Hepatocyte (in vitro differentiated cells): ENCODE data around the gene MVB12B. TPM values are rescaled to one million over a fixed set of nuclear protein-coding genes. Genes with fewer than 3 reads are reported as not detected.
A peak's percentile ranks its signal among the peaks of the same experiment; 100 is the strongest.

Experiments used
- DNase-seq: peaks from one replicate; pipeline ENCODE4 v3.0.0-alpha.2; 2016; ENCODE audit warnings: low spot score
- H2AFZ ChIP-seq: fragments of 200-600 bp; sonication (generic); 2 replicates; pipeline ENCODE4 v1.6.0; 2016; ENCODE audit warnings: antibody characterized with exemption, mild to moderate bottlenecking
- H3K27ac ChIP-seq: fragments of 200-600 bp; sonication (generic); 2 replicates; pipeline ENCODE4 v1.5.1; 2016; ENCODE audit warnings: mild to moderate bottlenecking
- H3K27me3 ChIP-seq: fragments of 200-600 bp; sonication (generic); 2 replicates; pipeline ENCODE4 v1.6.1; 2016
- H3K36me3 ChIP-seq: fragments of 200-600 bp; sonication (generic); replicated peaks from 2 replicates; pipeline ENCODE4 v1.5.1; 2016; ENCODE audit warnings: low read depth; ENCODE audit not compliant: insufficient read depth
- H3K4me1 ChIP-seq: fragments of 200-600 bp; sonication (generic); 2 replicates; pipeline ENCODE4 v1.5.1; 2016; ENCODE audit warnings: mild to moderate bottlenecking, moderate library complexity; ENCODE audit not compliant: insufficient read depth
- H3K4me2 ChIP-seq: fragments of 200-600 bp; sonication (generic); 2 replicates; pipeline ENCODE4 v1.6.0; 2016
- H3K4me3 ChIP-seq: fragments of 200-600 bp; sonication (generic); 2 replicates; pipeline ENCODE4 v1.5.1; 2016; ENCODE audit warnings: mild to moderate bottlenecking
- H3K79me2 ChIP-seq: fragments of 200-600 bp; sonication (generic); 2 replicates; pipeline ENCODE4 v1.6.0; 2017; ENCODE audit warnings: mild to moderate bottlenecking
- H3K9me2 ChIP-seq: fragments of 200-600 bp; sonication (generic); replicated peaks from 2 replicates; pipeline ENCODE4 v1.6.0; 2017; ENCODE audit warnings: mild to moderate bottlenecking; ENCODE audit not compliant: insufficient read depth
- H3K9me3 ChIP-seq: fragments of 200-600 bp; sonication (generic); 2 replicates; pipeline ENCODE4 v1.5.1; 2016; ENCODE audit warnings: low read depth, mild to moderate bottlenecking
- H4K20me1 ChIP-seq: fragments of 200-600 bp; sonication (generic); 2 replicates; pipeline ENCODE4 v1.6.0; 2016; ENCODE audit warnings: mild to moderate bottlenecking; ENCODE audit not compliant: insufficient read depth, poor library complexity, severe bottlenecking
- EZH2 ChIP-seq: fragments of 200-600 bp; sonication (generic); IDR thresholded peaks from 2 replicates; pipeline ENCODE4 v1.6.1; 2016; ENCODE audit warnings: antibody characterized with exemption, mild to moderate bottlenecking, borderline replicate concordance
- EZH2phosphoT487 ChIP-seq: fragments of 200-600 bp; sonication (generic); IDR thresholded peaks from one replicate; pipeline ENCODE4 v1.6.1; 2018; ENCODE audit warnings: antibody characterized with exemption, mild to moderate bottlenecking, low read depth, moderate library complexity; ENCODE audit not compliant: unreplicated experiment, severe bottlenecking
- WGBS: methylation state at CpG from one replicate; pipeline ENCODE4 v1.1.6; 2016; ENCODE audit warnings: low lambda C conversion rate; ENCODE audit errors: missing lambda C conversion rate; 5-methylcytosine and 5-hydroxymethylcytosine counted together
- polyA plus RNA-seq: library from polyadenylated mRNA; unstranded; fragments of >200 nt; fragmentation: Nextera tagmentation; extraction: Ambion mirVana; gene quantifications from 2 replicates; pipeline ENCODE4 v1.2.1, GENCODE V29; 2016
- total RNA-seq: library from RNA; depleted of rRNA; stranded (reverse); fragments of >200 nt; gene quantifications from 2 replicates; pipeline ENCODE4 v1.2.3, GENCODE V29; 2014
- TF ChIP-seq, protein P1 (sequence below): fragments of 200-600 bp; sonication (generic); IDR thresholded peaks from 2 replicates; pipeline ENCODE4 v1.5.1; 2016; ENCODE audit warnings: antibody characterized with exemption, mild to moderate bottlenecking; ENCODE audit not compliant: poor library complexity

MVB12B gene
- total and polyA plus RNA-seq, 2 experiments from 2014 or later: 11.8 to 12.1 TPM

DNA sequence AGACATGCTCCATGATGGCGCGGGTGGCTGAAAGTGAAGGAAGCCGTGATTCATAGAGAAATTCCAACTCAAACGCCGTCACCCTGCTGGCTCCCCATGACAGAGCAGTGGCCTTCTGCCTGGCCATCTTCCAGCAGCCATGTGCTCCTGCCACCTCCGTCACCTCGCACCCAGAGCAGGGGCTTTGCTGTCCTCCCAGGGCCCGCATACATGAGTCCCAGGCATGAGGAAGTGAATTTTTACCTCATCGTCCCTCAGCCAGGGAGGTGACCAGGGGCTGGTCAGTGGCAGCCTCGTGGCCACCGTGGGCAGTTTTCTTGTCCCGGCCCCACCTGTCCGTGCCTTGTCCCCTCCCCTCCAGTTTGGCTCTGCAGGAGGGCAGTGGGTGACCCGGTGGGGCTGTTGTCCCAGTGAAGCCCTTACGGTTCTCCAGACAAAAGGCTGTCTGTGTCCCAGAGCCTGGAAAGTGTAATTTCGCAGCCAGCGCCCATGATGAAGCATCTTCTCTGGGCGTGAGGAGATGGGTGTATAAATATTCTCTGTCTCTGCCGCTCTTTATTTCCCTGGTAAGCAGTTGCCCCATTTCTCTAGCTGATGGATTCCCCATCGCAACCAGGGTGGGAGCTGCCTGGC, 163.1 kb downstream of the MVB12B start:
- Histone ChIP-seq H3K4me3 (no peak overlapping the region), H3K9me2 (no peaks in the 10 kb centered on the region), H3K4me2 (no peak overlapping the region), H3K4me1 (no peaks in the 10 kb centered on the region), H3K79me2 (no peaks in the 10 kb centered on the region), H3K9me3 (no peaks in the 10 kb centered on the region), H4K20me1 (no peaks in the 10 kb centered on the region), H2AFZ (no peak overlapping the region), H3K36me3 (no peaks in the 10 kb centered on the region), H3K27ac (no peak overlapping the region), H3K27me3 (no peaks in the 10 kb centered on the region)
- DNase-seq: no peak
- TF ChIP-seq EZH2: no peak
- TF ChIP-seq, protein P1, sequence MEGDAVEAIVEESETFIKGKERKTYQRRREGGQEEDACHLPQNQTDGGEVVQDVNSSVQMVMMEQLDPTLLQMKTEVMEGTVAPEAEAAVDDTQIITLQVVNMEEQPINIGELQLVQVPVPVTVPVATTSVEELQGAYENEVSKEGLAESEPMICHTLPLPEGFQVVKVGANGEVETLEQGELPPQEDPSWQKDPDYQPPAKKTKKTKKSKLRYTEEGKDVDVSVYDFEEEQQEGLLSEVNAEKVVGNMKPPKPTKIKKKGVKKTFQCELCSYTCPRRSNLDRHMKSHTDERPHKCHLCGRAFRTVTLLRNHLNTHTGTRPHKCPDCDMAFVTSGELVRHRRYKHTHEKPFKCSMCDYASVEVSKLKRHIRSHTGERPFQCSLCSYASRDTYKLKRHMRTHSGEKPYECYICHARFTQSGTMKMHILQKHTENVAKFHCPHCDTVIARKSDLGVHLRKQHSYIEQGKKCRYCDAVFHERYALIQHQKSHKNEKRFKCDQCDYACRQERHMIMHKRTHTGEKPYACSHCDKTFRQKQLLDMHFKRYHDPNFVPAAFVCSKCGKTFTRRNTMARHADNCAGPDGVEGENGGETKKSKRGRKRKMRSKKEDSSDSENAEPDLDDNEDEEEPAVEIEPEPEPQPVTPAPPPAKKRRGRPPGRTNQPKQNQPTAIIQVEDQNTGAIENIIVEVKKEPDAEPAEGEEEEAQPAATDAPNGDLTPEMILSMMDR: no peak
- TF ChIP-seq EZH2phosphoT487: no peak
- 91% methylated on average over 20 of the region's 20 CpGs for WGBS

DNA sequence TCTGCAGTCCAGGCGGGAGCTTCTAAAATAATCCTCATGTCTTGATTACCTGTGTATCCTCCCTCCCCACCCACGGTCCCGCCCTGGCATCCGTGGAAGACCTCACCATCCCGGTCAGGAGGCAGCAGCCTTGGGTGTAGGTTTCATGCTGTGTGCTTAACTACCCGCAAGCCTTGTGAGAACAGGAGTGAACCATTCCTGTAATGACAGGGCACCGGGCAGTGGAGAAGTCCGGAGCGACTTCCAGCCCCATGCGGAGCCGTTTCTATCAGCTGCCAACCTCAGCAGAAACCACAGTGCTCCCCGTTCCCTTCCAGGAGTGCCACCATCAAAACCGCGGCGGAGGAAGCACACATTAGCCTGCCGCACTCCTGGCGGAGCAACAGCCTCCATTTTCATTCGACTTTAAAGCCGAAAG, 163.6 kb downstream of the MVB12B start:
- Histone ChIP-seq H3K36me3 (no peaks in the 10 kb centered on the region), H3K4me2 (no peak overlapping the region), H2AFZ (no peak overlapping the region), H4K20me1 (no peaks in the 10 kb centered on the region), H3K9me3 (no peaks in the 10 kb centered on the region), H3K4me3 (no peak overlapping the region), H3K4me1 (no peaks in the 10 kb centered on the region), H3K79me2 (no peaks in the 10 kb centered on the region), H3K27me3 (no peaks in the 10 kb centered on the region), H3K27ac (no peak overlapping the region), H3K9me2 (no peaks in the 10 kb centered on the region)
- TF ChIP-seq EZH2 (no peak), EZH2phosphoT487 (no peak)
- TF ChIP-seq, protein P1: no peak
- WGBS: 74% methylated on average over 19 of the region's 19 CpGs
- no peak for DNase-seq

DNA sequence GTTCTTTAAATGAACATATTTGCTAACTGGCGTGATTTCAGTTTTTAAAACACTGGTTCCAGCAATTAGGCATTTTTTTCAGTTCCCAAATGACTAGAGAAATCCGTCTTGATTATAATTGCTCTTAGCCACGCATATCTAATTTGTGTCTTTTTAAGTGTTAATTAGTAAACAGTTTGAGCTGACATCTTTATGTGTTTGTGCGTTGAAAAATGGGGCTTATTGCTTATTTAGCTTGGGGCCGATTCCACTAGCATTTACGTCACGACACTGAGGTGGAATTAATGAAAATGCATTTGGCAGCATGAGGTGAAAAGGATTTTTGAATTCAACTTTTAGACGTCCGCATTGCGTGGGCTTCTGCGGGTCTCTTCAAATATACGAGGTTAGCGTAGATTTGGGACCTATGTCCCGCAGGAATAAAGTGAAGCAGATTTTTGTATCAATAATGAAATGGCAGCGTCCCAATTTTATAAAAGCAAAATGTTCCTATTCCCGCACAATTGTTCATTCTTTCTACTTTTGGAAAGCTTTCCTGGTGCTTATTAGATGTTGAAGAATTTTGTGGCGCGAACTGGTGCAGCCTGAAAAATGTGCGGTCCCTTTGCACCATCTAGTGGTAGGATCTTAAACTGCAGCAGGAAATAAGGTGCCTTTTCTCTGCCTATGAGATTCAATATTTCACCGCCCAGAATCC, 164.4 kb downstream of the MVB12B start:
- Histone ChIP-seq H3K27ac (no peak overlapping the region), H3K9me3 (no peaks in the 10 kb centered on the region), H3K4me1 (no peaks in the 10 kb centered on the region), H3K4me3 (no peak overlapping the region), H3K9me2 (no peaks in the 10 kb centered on the region), H3K36me3 (no peaks in the 10 kb centered on the region), H2AFZ (no peak overlapping the region), H4K20me1 (no peaks in the 10 kb centered on the region), H3K79me2 (no peaks in the 10 kb centered on the region), H3K27me3 (no peaks in the 10 kb centered on the region), H3K4me2 (no peak overlapping the region)
- TF ChIP-seq EZH2: no peak
- TF ChIP-seq, protein P1: peak; percentile 89
- WGBS: 58% methylated on average over 20 of the region's 20 CpGs
- peak; percentile 79 for DNase-seq
